Mesenteric fat pad (tissue), 1 donor: ENCODE data around the gene IFNG. TPM values are rescaled to one million over a fixed set of nuclear protein-coding genes. Genes with fewer than 3 reads are reported as not detected.
"Not testable (repeated sequence)": the region's sequence is repeated elsewhere in the genome, so short reads cannot be mapped to it uniquely, and the experiment has no call there.

ENCODE experiments used
- DNase-seq: peaks from one replicate; pipeline ENCODE4 v3.0.0-alpha.2; 2020; ENCODE audit warnings: low spot score
- long read RNA-seq: library from polyadenylated mRNA; unstranded; transcript quantifications from one replicate; pipeline ENCODE4 v2.0.0, GENCODE V29; 2020
- total RNA-seq: library from RNA; stranded (reverse); fragmentation: NEBNext Ultra II Directional; extraction: Animal tissue kit (Norgen Biotek cat#: 25700); gene quantifications from one replicate; pipeline ENCODE4 v1.2.1, GENCODE V29; 2021
- donor health status: DM: yes; HTN: yes; CAD: no.

The IFNG gene
- total RNA-seq: not detected
- long read RNA-seq: 0 reads

- no peak for DNase-seq
Observed at GRCh38 chr12:68159681-68160304, at the start of gene IFNG. Gene IFNG, minus strand, starts transcription at chr12:68159740. Its CDS starts 125 bp downstream, at chr12:68159615.

DNA sequence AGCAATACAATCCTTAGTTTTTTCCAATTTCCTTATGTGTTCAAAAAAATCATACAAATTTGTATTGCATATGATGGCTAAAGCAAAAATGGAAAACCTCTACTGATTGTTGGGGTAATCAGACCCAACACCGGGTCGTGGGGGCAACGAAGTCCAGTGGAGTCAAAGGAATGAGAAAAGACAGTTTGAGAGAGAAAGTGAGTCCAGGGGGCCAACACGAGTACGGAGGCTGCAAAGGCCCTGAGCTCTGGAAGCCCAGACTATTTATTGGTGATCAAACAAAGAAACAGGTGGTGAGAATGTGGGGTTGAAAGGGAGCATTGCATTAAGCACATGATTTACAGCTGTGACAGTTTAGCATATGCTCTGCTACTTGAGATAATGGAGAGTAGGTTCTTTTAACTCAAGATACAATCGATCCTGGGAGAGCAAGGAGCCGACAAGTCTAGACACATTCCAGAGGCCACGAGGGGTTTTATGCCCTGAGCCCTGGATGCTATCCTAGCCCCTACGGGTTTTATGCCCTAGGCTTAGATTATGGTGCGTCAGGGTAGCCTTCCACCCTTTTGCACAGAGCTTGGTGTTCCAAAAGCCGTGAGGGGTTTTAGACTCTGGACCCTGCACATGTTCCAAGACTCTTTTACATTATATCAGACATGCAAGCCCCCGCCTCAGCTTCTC lies 49.6 kb upstream of the IFNG start:
- DNase-seq: not testable (repeated sequence)

GRCh38 chr12:68207276-68207675 lies 47.7 kb upstream of the IFNG start:
- DNase-seq: no peak

DNA sequence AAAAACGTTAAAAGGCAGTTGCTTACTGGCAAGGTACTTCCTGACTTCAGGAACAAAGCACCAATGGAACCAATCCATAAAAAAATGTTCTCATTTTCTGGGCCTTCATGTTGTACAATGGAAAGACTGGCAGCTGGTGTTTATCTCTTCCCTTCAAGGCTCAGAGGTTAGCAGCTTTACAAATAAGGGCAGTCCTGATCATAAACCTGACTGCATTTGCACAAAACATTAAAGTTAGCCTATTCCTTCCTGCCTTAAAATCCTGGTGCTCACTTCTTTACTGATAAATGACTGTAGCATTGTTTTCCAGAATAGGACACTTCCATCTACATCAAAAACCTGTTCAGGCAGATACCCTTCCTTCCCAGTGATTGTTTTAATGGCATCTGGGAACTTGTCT lies 46.9 kb upstream of the IFNG start:
- no peak for DNase-seq

- DNase-seq: no peak
Observed at GRCh38 chr12:68203460-68203875, 43.9 kb upstream of the IFNG start.

DNA sequence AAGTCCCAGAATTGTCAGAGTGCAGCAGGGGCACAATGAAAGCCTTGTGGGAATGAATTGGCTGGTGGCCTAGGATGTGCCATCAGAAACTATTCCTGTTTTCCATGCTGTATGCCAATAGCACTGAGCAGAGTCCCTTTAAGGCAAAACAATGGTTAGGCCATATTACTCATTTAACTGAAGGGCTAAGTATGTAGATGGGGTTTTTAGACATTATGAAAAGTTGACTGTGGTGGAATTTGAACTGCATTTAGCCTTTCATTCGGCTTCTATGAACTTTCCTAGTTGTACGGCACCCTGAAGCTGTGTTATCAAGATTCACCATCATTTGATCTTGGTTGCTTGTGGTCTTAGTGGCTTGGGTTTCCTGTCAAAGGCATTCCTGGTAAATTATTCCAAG lies 41.3 kb upstream of the IFNG start:
- DNase-seq: no peak

DNA sequence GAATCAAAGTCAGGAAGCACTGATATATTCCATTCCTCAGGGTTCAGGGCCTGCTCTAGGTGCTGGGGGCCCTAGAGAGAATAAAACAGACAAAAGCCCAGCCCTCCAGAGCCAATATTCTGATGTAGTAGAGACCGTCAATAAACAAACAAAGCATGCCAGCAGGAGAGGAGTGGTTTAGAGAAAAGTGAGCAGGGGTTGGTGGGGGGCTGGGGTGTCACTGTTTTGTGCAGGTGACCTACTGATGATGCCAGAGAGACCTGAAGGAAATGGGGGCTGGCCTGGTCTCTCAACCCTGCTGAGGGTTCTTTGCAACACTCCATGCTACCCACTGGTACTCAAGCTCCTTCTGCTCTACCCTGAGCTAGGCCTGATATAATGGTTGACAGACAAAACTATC lies 39.6 kb upstream of the IFNG start:
- no peak for DNase-seq

DNA sequence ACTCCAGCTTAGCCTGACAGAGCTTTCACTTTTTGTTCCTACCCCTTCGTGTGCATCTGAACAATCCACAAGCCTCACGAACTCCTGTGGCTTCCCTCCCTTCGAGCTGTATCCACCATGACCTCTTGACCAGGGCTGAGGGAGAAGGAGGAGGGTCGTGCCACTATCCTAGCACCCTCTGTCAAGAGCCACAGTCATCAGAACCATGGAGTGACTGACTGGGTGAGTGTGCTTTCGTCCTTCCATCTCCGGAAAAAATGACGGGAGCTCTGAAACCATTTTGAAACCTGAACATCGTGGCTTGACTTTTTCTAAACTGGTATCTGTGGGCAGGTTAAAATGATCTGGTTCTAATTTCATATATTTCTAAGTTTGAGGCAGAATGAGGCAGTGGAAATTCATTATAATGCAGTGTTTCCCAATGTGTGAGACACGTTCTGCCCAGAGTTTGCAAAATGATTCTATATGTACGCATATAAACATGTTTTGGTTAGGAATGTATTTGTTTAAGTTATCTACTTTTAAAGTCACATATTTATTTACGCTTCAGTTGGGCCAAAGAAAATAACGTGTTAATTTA lies 39.1 kb upstream of the IFNG start:
- no peak for DNase-seq

DNA sequence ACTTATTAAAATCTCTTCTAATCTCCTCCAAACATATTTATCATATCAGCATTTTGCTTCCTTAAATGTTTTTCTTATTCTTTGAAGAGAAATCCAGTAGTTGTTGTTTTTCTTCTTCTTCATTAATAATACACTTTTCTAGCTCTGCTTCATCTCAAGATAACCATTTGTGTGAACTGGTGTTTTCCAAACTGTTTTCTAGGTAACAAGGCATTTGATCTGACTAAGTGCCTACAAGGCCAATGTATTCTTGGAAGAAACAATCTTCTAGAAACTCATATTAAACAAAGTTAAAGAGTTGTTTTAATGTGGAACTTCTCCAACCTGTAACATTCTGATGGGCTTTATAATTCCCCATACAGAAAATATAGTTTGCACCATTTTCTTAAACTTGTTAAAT lies 30.8 kb upstream of the IFNG start:
- no peak for DNase-seq

GRCh38 chr12:68189821-68190242 lies 30.3 kb upstream of the IFNG start:
- DNase-seq: no peak

- no peak for DNase-seq
Observed at GRCh38 chr12:68185598-68185997, 26.1 kb upstream of the IFNG start.

- DNase-seq: no peak
Observed at GRCh38 chr12:68180792-68181744, 21.5 kb upstream of the IFNG start.

DNA sequence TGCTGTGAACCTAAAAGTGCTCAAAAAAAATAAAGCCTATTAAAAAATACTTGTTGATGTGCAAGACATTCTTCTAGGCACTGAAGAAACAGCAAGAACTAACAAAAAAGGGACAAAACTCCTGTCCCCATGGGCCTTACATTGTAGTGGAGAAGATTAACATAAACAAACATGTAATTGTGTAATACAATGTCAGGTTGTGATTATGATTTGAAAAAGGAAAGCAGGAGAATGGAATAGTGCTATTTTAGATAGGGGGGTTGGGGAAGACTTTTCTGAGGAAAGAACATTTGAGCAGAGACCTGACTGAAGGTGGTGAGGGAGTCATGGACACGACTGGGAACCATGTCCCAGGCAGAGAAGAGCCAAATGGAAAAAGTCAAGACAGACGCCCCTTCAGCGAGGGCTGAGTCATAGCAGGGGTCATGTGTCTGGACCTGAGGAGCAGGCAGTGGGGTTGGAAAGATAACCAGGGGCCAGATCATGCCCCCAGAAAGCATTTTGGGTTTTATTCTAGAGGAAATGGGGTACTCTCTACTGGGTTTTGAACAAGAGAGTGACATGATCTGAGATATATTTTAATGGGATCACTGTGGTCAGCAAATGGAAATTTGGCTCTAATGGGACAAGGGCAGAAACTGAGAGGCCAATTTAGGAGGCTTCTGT lies 19.4 kb upstream of the IFNG start:
- DNase-seq: no peak

DNA sequence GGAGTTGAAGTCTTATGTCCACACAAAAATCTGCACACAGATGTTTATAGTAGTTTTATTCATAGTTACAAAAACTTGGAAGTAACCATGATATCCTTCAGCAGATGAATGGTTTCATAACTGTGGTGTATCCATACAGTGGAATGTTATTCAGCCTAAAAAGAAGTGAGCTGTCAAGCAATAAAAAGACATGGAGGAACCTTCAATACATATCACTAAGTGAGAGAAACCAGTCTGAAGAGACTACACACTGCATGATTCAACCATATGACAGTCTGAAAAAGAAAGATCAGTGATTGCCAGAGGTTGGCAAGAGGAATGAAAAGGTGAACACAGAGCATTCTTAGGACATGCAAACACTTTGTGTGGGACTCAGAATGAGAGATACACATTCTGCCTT lies 18.6 kb upstream of the IFNG start:
- no peak for DNase-seq

- no peak for DNase-seq
Observed at GRCh38 chr12:68177562-68177961, 18.0 kb upstream of the IFNG start.

- no peak for DNase-seq
Observed at GRCh38 chr12:68176257-68176656, 16.7 kb upstream of the IFNG start.

DNA sequence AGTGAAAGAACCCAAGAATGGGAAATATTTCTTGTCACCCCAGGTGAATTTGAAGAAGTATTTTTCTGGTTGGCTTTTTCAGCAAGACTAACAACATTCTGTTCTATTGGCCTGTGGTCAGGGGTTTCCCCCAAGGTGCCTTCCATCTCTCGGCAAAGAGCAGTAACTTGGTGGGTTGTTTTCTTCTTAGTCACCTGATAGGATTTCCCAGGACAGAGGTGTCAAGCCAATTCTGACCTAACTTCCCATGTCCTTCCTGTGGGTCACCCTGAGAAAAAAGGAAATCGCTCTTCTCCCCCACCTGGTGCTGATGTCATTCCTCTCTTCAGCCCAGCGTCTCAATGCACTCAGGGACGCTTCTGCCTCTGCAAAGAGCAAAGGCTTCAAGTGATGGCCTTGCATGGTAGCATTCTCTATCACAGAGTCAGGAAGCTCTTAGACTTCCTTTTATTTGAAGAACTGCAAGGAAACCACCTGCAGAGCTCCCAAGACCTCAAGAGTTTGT lies 16.1 kb upstream of the IFNG start:
- DNase-seq: no peak

DNA sequence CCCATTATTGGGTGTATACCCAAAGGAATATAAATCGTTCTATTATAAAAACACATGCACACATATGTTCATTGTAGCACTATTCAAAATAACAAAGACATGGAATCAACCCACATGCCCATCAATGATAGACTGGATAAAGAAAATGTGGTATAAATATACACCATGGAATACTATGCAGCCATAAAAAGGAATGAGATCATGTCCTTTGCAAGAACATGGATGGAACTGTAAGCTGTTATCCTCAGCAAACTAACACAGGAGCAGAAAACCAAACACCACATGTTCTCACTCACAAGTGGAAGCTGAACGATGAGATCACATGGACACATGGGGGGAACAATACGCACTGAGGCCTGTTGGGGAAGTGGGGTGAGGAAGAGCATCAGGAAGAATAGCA lies 15.2 kb upstream of the IFNG start:
- not testable (repeated sequence) for DNase-seq

DNA sequence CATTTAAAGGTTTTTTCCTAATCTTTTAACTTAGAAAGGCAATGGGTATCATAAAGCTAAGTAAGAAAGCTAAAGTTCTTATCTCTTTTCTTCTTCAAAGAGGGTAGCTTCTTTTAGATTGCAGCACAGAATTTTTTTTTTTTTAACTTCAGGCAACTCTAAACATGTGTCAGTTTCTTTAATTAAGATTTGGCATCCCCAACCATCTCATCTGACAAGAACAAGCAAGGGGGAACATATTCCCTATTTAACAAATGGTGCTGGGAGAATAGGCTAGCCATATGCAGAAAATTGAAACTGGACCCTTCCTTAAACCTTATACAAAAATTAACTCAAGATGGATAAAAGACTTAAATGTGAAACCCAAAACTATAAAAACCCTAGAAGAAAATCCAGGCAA lies 14.3 kb upstream of the IFNG start:
- DNase-seq: no peak

GRCh38 chr12:68170726-68171125 lies 11.2 kb upstream of the IFNG start:
- no peak for DNase-seq
